A673 (cell line): ENCODE data around the gene RFTN1. TPM values are rescaled to one million over a fixed set of nuclear protein-coding genes. Genes with fewer than 3 reads are reported as not detected.

Source experiments
- BruUV-seq: library from RNA; stranded (reverse); fragments of 400-500 nt; replicated peaks from 2 replicates; lab custom pipeline; 2021; lab: Mats Ljungman, UMichigan
- CTCF ChIA-PET: fragments of 300-600 bp; sonication (Branson Sonifier 250); formaldehyde crosslinking; loops from one replicate; lab custom pipeline; 2022; ENCODE audit warnings: antibody characterized with exemption; lab: Charles Lee
- POLR2A ChIA-PET: fragments of 300-600 bp; sonication (Branson Sonifier 250); formaldehyde crosslinking; loops from one replicate; lab custom pipeline; 2022; ENCODE audit warnings: antibody characterized with exemption; ENCODE audit not compliant: low non-redundant PET; lab: Charles Lee
- DNase-seq: peaks from one replicate; pipeline ENCODE4 v3.0.0-alpha.2; 2015; ENCODE audit warnings: low spot score
- H3K27ac ChIP-seq: fragments of 200-600 bp; sonication (generic); 2 replicates; pipeline ENCODE4 v1.5.1; 2016; ENCODE audit warnings: mixed run types, low read depth, mild to moderate bottlenecking, mixed read lengths, antibody characterized with exemption, low read length; ENCODE audit not compliant: poor library complexity, severe bottlenecking
- H3K27me3 ChIP-seq: fragments of 200-600 bp; sonication (generic); replicated peaks from 2 replicates; pipeline ENCODE4 v1.6.1; 2017; ENCODE audit warnings: mixed run types, low read depth, mild to moderate bottlenecking, mixed read lengths, antibody characterized with exemption, low read length; ENCODE audit not compliant: insufficient read depth, poor library complexity
- H3K36me3 ChIP-seq: fragments of 200-600 bp; sonication (generic); 2 replicates; pipeline ENCODE4 v1.6.1; 2016; ENCODE audit warnings: mixed run types, mild to moderate bottlenecking, mixed read lengths, antibody characterized with exemption, low read length; ENCODE audit not compliant: insufficient read depth, poor library complexity, severe bottlenecking
- H3K4me1 ChIP-seq: fragments of 200-600 bp; sonication (generic); 2 replicates; pipeline ENCODE4 v1.6.1; 2017; ENCODE audit warnings: mixed run types, mild to moderate bottlenecking, mixed read lengths, antibody characterized with exemption, low read length; ENCODE audit not compliant: insufficient read depth, poor library complexity, severe bottlenecking
- H3K4me3 ChIP-seq: fragments of 200-600 bp; sonication (generic); 2 replicates; pipeline ENCODE4 v1.5.1; 2016; ENCODE audit warnings: low read depth, mixed run types, mild to moderate bottlenecking, mixed read lengths, low read length; ENCODE audit not compliant: poor library complexity, severe bottlenecking
- H3K9me3 ChIP-seq: fragments of 200-600 bp; sonication (generic); 2 replicates; pipeline ENCODE4 v1.6.1; 2016; ENCODE audit warnings: mixed run types, low read depth, mild to moderate bottlenecking, mixed read lengths, antibody characterized with exemption, low read length; ENCODE audit not compliant: poor library complexity, severe bottlenecking
- CTCF ChIP-seq: fragments of 300-800, 200-600 bp; sonication (generic); conservative IDR thresholded peaks from 2 replicates; pipeline ENCODE4 v1.5.1; 2017; ENCODE audit warnings: low read depth, mild to moderate bottlenecking, antibody characterized with exemption, low read length, moderate library complexity, mixed read lengths
- EZH2 ChIP-seq: fragments of 200-600 bp; sonication (generic); IDR thresholded peaks from 2 replicates; pipeline ENCODE4 v1.6.1; 2017; ENCODE audit warnings: borderline replicate concordance, low read depth, mild to moderate bottlenecking, mixed read lengths, antibody characterized with exemption, low read length; ENCODE audit not compliant: poor library complexity, severe bottlenecking
- intact Hi-C: fragments of 100-400 bp; cut with micrococcal nuclease; formaldehyde crosslinking; loops from one replicate; pipeline ENCODE4 v1.10.0; 2022; ENCODE audit not compliant: unreplicated experiment
- total RNA-seq: library from RNA; stranded (reverse); gene quantifications from 2 replicates; pipeline ENCODE4 v1.2.3, GENCODE V29; 2021

RFTN1 gene
- total RNA-seq, 1 experiment from 2014 or later, result 0.60 TPM

- Histone ChIP-seq H3K9me3 (no peaks in the 10 kb centered on the region), H3K27ac (no peak overlapping the region), H3K4me1 (no peaks in the 10 kb centered on the region), H3K36me3 (no peaks in the 10 kb centered on the region), H3K4me3 (no peak overlapping the region), H3K27me3 (no peaks in the 10 kb centered on the region)
- BruUV-seq, result no TSS peak
- TF ChIP-seq CTCF (no peak), EZH2 (no peak)
- ChIA-PET CTCF (no interaction called here), POLR2A (no interaction called here)
- DNase-seq, result no peak
- intact Hi-C loops, result no loop called here
These were observed 72.1 kb downstream of the RFTN1 start for GRCh38 chr3:16441371-16441875.

GRCh38 chr3:16439848-16440708 lies 73.4 kb downstream of the RFTN1 start:
- Histone ChIP-seq H3K4me3 (no peak overlapping the region), H3K27ac (no peak overlapping the region), H3K36me3 (no peaks in the 10 kb centered on the region), H3K4me1 (no peaks in the 10 kb centered on the region), H3K9me3 (no peaks in the 10 kb centered on the region), H3K27me3 (no peaks in the 10 kb centered on the region)
- no TSS peak for BruUV-seq
- intact Hi-C loops, result no loop called here
- POLR2A ChIA-PET, result no interaction called here
- DNase-seq, result no peak
- CTCF ChIA-PET, result no interaction called here
- TF ChIP-seq EZH2 (no peak), CTCF (no peak)

- POLR2A ChIA-PET, result no interaction called here
- Histone ChIP-seq H3K27me3 (no peaks in the 10 kb centered on the region), H3K9me3 (no peaks in the 10 kb centered on the region), H3K4me1 (no peaks in the 10 kb centered on the region), H3K4me3 (no peak overlapping the region), H3K36me3 (no peaks in the 10 kb centered on the region), H3K27ac (no peak overlapping the region)
- DNase-seq, result no peak
- intact Hi-C loops, result no loop called here
- CTCF ChIA-PET, result no interaction called here
- BruUV-seq, result no TSS peak
- TF ChIP-seq EZH2, result no peak
- no peak for TF ChIP-seq CTCF
These were observed 74.2 kb downstream of the RFTN1 start for GRCh38 chr3:16439163-16439847.
